ENCODE measurements around the gene SNX25. TPM values are rescaled to one million over a fixed set of nuclear protein-coding genes. Genes with fewer than 3 reads are reported as not detected.

The SNX25 gene
- total and polyA plus RNA-seq, 4 donors, result 2.8 to 13.9 (median 5.0) TPM

GRCh38 chr4:185363251-185363650 lies 153.9 kb downstream of the SNX25 start:
- 40% methylated on average over 3 of the region's 3 CpGs for WGBS
- H3K4me1 ChIP-seq (ENCODE audit: control insufficient read depth in 4 of 4, insufficient read depth in 4 of 4, low read length in 3 of 4), result peaks cover 4 to 17% (median 10%) of the 10 kb centered on the region in 4 donors
- H3K9ac ChIP-seq (ENCODE audit: low read depth in 1 of 2, low read length in 2 of 2), result peak overlapping the region in 1 of 2 donors; percentile 17
- H3K36me3 ChIP-seq (ENCODE audit: control insufficient read depth in 4 of 4, insufficient read depth in 3 of 4, low read depth in 1 of 4, low read length in 3 of 4), result no peaks in the 10 kb centered on the region
- TF ChIP-seq HNF4G (IDR thresholded peaks at IDR 0.05), result no peak
- TF ChIP-seq FOXA2 (IDR thresholded peaks at IDR 0.05), result no peak
- no peak for TF ChIP-seq TAF1 (conservative IDR thresholded peaks at IDR 0.05)
- TF ChIP-seq HNF4A (conservative IDR thresholded peaks at IDR 0.05), result peak; percentile 69 to 82
- TF ChIP-seq ATF3 (IDR thresholded peaks at IDR 0.05), result no peak
- no peak for TF ChIP-seq CTCF (IDR thresholded peaks at IDR 0.05; ENCODE audit: low read depth, low read length, missing input control)
- TF ChIP-seq FOXA1 (IDR thresholded peaks at IDR 0.05), result no peak
- peak in 1 of 2 donors; percentile 7 for TF ChIP-seq RAD21 (IDR thresholded peaks at IDR 0.05)
- TF ChIP-seq YY1 (IDR thresholded peaks at IDR 0.05), result peak; percentile 17
- TF ChIP-seq JUND (IDR thresholded peaks at IDR 0.05), result no peak
- TF ChIP-seq EGR1 (IDR thresholded peaks at IDR 0.05; ENCODE audit: low read depth in 2 of 2), result no peak
- no peak for TF ChIP-seq GABPA (IDR thresholded peaks at IDR 0.05 in 1 of 2, conservative IDR thresholded peaks at IDR 0.05 in 1 of 2)
- TF ChIP-seq RXRA (IDR thresholded peaks at IDR 0.05), result peak in 1 of 2 donors; percentile 43
- TF ChIP-seq ZBTB33 (IDR thresholded peaks at IDR 0.05), result no peak
- TF ChIP-seq MAX (IDR thresholded peaks at IDR 0.05), result no peak
- H3K4me3 ChIP-seq (ENCODE audit: low read depth in 1 of 3, low read length in 3 of 3), result no peak overlapping the region
- no peaks in the 10 kb centered on the region for H3K9me3 ChIP-seq (ENCODE audit: control insufficient read depth in 4 of 4, low read length in 3 of 4)
- no peaks in the 10 kb centered on the region for H3K27me3 ChIP-seq (ENCODE audit: control insufficient read depth in 4 of 4, insufficient read depth in 4 of 4, low read length in 3 of 4)
- peak overlapping the region; percentile 22 to 28 for H3K27ac ChIP-seq (ENCODE audit: low read depth in 1 of 2, low read length in 2 of 2)
- DNase-seq (ENCODE audit: low spot score), result no peak

- TF ChIP-seq SP1 (IDR thresholded peaks at IDR 0.05) (no peak), GABPA (IDR thresholded peaks at IDR 0.05 in 1 of 2, conservative IDR thresholded peaks at IDR 0.05 in 1 of 2) (no peak), TAF1 (conservative IDR thresholded peaks at IDR 0.05) (no peak), FOXA2 (IDR thresholded peaks at IDR 0.05) (no peak), HNF4G (IDR thresholded peaks at IDR 0.05) (no peak), FOXA1 (IDR thresholded peaks at IDR 0.05) (no peak), NR2F2 (IDR thresholded peaks at IDR 0.05) (no peak), ATF3 (IDR thresholded peaks at IDR 0.05) (no peak)
- Histone ChIP-seq H3K27me3 (ENCODE audit: control insufficient read depth in 4 of 4, insufficient read depth in 4 of 4, low read length in 3 of 4) (no peaks in the 10 kb centered on the region), H3K4me3 (ENCODE audit: low read depth in 1 of 3, low read length in 3 of 3) (no peak overlapping the region), H3K9me3 (ENCODE audit: control insufficient read depth in 4 of 4, low read length in 3 of 4) (no peaks in the 10 kb centered on the region), H3K27ac (ENCODE audit: low read depth in 1 of 2, low read length in 2 of 2) (no peak overlapping the region), H3K4me1 (ENCODE audit: control insufficient read depth in 4 of 4, insufficient read depth in 4 of 4, low read length in 3 of 4) (peaks cover 4 to 17% (median 10%) of the 10 kb centered on the region in 4 donors), H3K36me3 (ENCODE audit: control insufficient read depth in 4 of 4, insufficient read depth in 3 of 4, low read depth in 1 of 4, low read length in 3 of 4) (no peaks in the 10 kb centered on the region), H3K9ac (ENCODE audit: low read depth in 1 of 2, low read length in 2 of 2) (no peak overlapping the region)
- no peak for DNase-seq (ENCODE audit: low spot score)
- 99% methylated on average over 5 of the region's 5 CpGs for WGBS
Observed at GRCh38 chr4:185364886-185365285, 155.5 kb downstream of the SNX25 start.

Data from liver (tissue), 9 donors.